Measurements from ENCODE around the gene TMEM250. TPM values are rescaled to one million over a fixed set of nuclear protein-coding genes. Genes with fewer than 3 reads are reported as not detected.

TMEM250 gene, protein sequence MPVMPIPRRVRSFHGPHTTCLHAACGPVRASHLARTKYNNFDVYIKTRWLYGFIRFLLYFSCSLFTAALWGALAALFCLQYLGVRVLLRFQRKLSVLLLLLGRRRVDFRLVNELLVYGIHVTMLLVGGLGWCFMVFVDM
- total RNA-seq, result 30.7 TPM
- long read RNA-seq, transcript TMEM250-201 (2 exons, 2,823 nt), result major isoform, 94 of 162 reads
- long read RNA-seq, partial matches to known transcripts, result 2 of 162 reads
- long read RNA-seq, other reads (novel, unspliced or antisense), result 62 of 162 reads

GRCh38 chr9:136118320-136119060, at the start of gene TMEM250:
Gene TMEM250, minus strand, starts transcription at chr9:136118875. Its CDS starts 1,975 bp downstream, at chr9:136116900.
- peaks cover 26% of the 10 kb centered on the region for H3K4me1 ChIP-seq
- H3K27ac ChIP-seq, result peak within 1 kb of the TSS; percentile 94
- no peaks in the 10 kb centered on the region for H3K9me3 ChIP-seq
- H3K27me3 ChIP-seq, result no peaks in the 10 kb centered on the region
- peak within 1 kb of the TSS; percentile 88 for H3K4me3 ChIP-seq
- intact Hi-C loops (cut with DNase I), result no loop called here
- DNase-seq (peak; percentile 99), ATAC-seq (peak; percentile 94)
- peaks cover 22% of the 10 kb centered on the region for H3K36me3 ChIP-seq
- TF ChIP-seq, protein P1, sequence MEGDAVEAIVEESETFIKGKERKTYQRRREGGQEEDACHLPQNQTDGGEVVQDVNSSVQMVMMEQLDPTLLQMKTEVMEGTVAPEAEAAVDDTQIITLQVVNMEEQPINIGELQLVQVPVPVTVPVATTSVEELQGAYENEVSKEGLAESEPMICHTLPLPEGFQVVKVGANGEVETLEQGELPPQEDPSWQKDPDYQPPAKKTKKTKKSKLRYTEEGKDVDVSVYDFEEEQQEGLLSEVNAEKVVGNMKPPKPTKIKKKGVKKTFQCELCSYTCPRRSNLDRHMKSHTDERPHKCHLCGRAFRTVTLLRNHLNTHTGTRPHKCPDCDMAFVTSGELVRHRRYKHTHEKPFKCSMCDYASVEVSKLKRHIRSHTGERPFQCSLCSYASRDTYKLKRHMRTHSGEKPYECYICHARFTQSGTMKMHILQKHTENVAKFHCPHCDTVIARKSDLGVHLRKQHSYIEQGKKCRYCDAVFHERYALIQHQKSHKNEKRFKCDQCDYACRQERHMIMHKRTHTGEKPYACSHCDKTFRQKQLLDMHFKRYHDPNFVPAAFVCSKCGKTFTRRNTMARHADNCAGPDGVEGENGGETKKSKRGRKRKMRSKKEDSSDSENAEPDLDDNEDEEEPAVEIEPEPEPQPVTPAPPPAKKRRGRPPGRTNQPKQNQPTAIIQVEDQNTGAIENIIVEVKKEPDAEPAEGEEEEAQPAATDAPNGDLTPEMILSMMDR (IDR thresholded peaks at IDR 0.05), result no peak

- no peak for DNase-seq
- TF ChIP-seq, protein P1 (IDR thresholded peaks at IDR 0.05), result no peak
- Histone ChIP-seq H3K27ac (no peak overlapping the region), H3K4me3 (no peak overlapping the region), H3K4me1 (no peaks in the 10 kb centered on the region), H3K36me3 (no peaks in the 10 kb centered on the region), H3K9me3 (no peaks in the 10 kb centered on the region), H3K27me3 (peaks cover 11% of the 10 kb centered on the region)
- ATAC-seq, result no peak
- intact Hi-C loops (cut with DNase I), result no loop called here
Measured at GRCh38 chr9:136163248-136163850, 44.7 kb upstream of the TMEM250 start.

- no peaks in the 10 kb centered on the region for H3K4me1 ChIP-seq
- no peak overlapping the region for H3K4me3 ChIP-seq
- no peaks in the 10 kb centered on the region for H3K9me3 ChIP-seq
- ATAC-seq (no peak), DNase-seq (no peak)
- H3K36me3 ChIP-seq, result no peaks in the 10 kb centered on the region
- intact Hi-C loops (cut with DNase I), result no loop called here
- H3K27ac ChIP-seq, result no peak overlapping the region
- TF ChIP-seq, protein P1 (IDR thresholded peaks at IDR 0.05), result no peak
- H3K27me3 ChIP-seq, result peaks cover 28% of the 10 kb centered on the region
Measured at GRCh38 chr9:136160995-136161610, 42.4 kb upstream of the TMEM250 start.

DNA sequence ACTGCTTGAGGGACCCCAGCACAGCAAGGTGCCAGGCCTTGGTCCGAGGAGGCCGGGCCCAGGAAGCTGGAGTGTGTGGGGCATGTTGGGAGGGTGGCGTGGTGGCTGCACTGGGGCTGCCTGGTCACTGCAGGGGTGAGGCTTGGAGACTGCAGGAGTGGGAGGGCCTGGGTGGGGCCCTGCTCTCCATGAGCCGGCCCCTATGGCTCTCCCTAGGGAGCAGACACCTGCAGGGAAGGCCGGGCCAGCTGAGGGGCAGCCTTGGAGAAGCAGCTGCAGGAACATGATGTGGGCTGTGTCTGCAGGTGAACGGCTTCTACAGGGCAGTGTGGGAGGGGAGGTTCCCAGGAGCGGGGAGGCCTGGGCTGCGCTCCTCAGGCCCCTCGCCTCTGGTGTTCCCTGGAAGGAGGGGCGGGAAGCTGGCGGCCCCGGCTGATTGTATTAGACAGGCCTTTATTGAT, 41.7 kb upstream of the TMEM250 start:
- no peak for DNase-seq
- H3K27me3 ChIP-seq, result peaks cover 30% of the 10 kb centered on the region
- intact Hi-C loops (cut with DNase I), result no loop called here
- no peak overlapping the region for H3K27ac ChIP-seq
- no peaks in the 10 kb centered on the region for H3K4me1 ChIP-seq
- no peaks in the 10 kb centered on the region for H3K9me3 ChIP-seq
- ATAC-seq, result no peak
- H3K36me3 ChIP-seq, result no peaks in the 10 kb centered on the region
- TF ChIP-seq, protein P1 (IDR thresholded peaks at IDR 0.05), result no peak
- H3K4me3 ChIP-seq, result no peak overlapping the region

- TF ChIP-seq, protein P1 (IDR thresholded peaks at IDR 0.05), result no peak
- Histone ChIP-seq H3K36me3 (no peaks in the 10 kb centered on the region), H3K4me3 (no peak overlapping the region), H3K4me1 (no peaks in the 10 kb centered on the region), H3K27me3 (peaks cover 34% of the 10 kb centered on the region), H3K27ac (no peak overlapping the region), H3K9me3 (no peaks in the 10 kb centered on the region)
- DNase-seq, result no peak
- intact Hi-C loops (cut with DNase I), result no loop called here
- no peak for ATAC-seq
Measured at GRCh38 chr9:136159851-136160250, 41.2 kb upstream of the TMEM250 start.
